Muscle of leg (tissue), 11 donors: ENCODE measurements around the gene ARHGDIB. TPM values are rescaled to one million over a fixed set of nuclear protein-coding genes. Genes with fewer than 3 reads are reported as not detected.

ENCODE experiments used
- DNase-seq: peaks from one replicate; pipeline ENCODE4 v3.0.0; 2013
- H3K27ac ChIP-seq: one replicate; pipeline ENCODE4 v1.5.1; 2013; ENCODE audit warnings: mild to moderate bottlenecking, low read length, control low read depth
- H3K27me3 ChIP-seq: one replicate; pipeline ENCODE4 v1.6.1; 2013; ENCODE audit warnings: low read length; ENCODE audit not compliant: control insufficient read depth, insufficient read depth
- H3K36me3 ChIP-seq: one replicate; pipeline ENCODE4 v1.6.1; 2013; ENCODE audit warnings: low read length; ENCODE audit not compliant: control insufficient read depth, insufficient read depth
- H3K4me1 ChIP-seq: one replicate; pipeline ENCODE4 v1.6.1; 2013; ENCODE audit warnings: low read length; ENCODE audit not compliant: control insufficient read depth, insufficient read depth
- H3K4me3 ChIP-seq: one replicate; pipeline ENCODE4 v1.5.1; 2013; ENCODE audit warnings: low read length, control low read depth
- H3K9me3 ChIP-seq: replicated peaks from 2 replicates; pipeline ENCODE4 v1.6.1; 2013; ENCODE audit warnings: low read depth, low read length; ENCODE audit not compliant: control insufficient read depth
- WGBS: methylation state at CpG from one replicate; pipeline ENCODE4 v1.1.5; 2013; ENCODE audit warnings: missing lambda C conversion rate; ENCODE audit not compliant: insufficient coverage; 5-methylcytosine and 5-hydroxymethylcytosine counted together
- polyA plus RNA-seq, 8 donors: library from polyadenylated mRNA; unstranded; fragments of 120-200 nt; gene quantifications; one replicate each; pipeline versions ENCODE4 v1.2.1 to v1.2.3, GENCODE V29; 2013; ENCODE audit warnings: inconsistent platforms in 1 of 8, low replicate concordance in 1 of 8; ENCODE audit not compliant: insufficient read length in 8 of 8, insufficient read depth in 1 of 8
- total RNA-seq: library from RNA; stranded (reverse); fragments of 120-200 nt; gene quantifications from one replicate; pipeline ENCODE4 v1.2.4, GENCODE V29; 2013

Gene ARHGDIB
- total and polyA plus RNA-seq, 9 donors = 37.8 to 47.6 (median 42.0) TPM

DNA sequence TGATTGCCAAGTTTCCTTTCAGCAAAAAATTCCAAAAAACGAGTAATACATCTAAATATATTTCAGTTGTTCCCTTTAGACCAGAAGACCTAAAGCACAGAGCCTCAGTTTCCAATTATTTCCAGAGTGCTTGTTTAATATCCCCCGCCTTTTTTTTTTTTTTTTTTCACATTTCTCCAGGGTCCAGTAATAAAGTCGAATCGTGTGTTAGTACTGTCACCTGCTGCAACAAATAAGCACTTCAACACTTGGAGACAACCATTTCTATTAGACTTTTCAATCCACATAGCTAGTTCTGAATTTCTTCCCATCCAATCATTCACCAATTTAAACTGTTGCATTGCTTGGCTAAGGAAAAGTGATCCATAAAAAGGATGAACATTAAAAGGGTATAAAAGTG is 25.0 kb upstream of the ARHGDIB start:
- H3K4me1 ChIP-seq = no peaks in the 10 kb centered on the region
- H3K27ac ChIP-seq = no peak overlapping the region
- no peak overlapping the region for H3K4me3 ChIP-seq
- no peaks in the 10 kb centered on the region for H3K27me3 ChIP-seq
- peak; percentile 38 for DNase-seq
- WGBS = 52% methylated on average over 2 of the region's 4 CpGs
- no peaks in the 10 kb centered on the region for H3K9me3 ChIP-seq
- H3K36me3 ChIP-seq = no peaks in the 10 kb centered on the region

DNA sequence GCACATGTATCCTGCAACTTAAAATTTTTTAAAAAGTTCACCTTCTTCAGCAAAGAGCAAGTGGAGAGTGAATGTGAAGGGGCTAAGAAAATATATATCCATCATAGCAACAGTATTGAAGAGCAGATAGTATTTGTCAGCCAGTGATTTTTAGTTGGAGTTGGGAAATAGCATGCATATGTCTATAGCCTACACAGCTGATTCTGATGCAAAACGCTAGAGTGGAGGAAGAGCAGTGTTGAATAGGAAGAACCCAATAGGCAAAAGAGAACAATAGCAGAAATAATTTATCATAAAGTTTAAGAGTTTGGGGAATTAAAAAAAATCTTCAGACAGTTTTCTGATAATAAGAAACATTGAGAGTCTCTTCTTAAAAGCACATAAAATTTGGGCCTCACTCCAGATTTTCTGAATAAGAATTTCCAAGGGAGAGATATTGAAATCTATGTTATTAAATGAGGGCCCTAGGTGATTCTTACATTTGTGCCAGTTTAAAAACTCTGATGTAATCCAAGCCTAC is 23.4 kb upstream of the ARHGDIB start:
- no peaks in the 10 kb centered on the region for H3K9me3 ChIP-seq
- no peaks in the 10 kb centered on the region for H3K36me3 ChIP-seq
- H3K27me3 ChIP-seq = no peaks in the 10 kb centered on the region
- no peak overlapping the region for H3K4me3 ChIP-seq
- WGBS = no CpG with 5 or more reads among the region's 1 CpG
- H3K27ac ChIP-seq = no peak overlapping the region
- no peaks in the 10 kb centered on the region for H3K4me1 ChIP-seq
- peak; percentile 77 for DNase-seq

DNA sequence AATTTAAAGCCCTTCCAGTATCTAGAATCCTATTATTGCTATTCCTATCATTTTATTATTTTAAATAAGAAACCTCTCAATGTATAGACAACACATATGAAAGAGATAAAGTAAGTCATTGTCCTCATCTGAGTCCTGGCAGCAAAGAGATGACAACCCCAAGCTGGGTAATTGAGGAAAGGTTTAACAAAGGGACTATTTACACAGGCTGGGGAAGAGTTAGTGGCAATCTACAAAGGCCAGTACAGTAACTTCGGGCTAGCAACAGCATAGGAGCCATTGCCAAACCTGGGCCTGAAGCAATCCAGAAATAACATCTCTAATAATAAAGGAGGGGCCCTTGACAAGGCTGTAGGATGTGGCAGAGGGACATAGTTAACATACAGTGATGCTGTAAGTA is 22.6 kb upstream of the ARHGDIB start:
- no CpG with 5 or more reads among the region's 1 CpG for WGBS
- no peak for DNase-seq
- Histone ChIP-seq H3K9me3 (no peaks in the 10 kb centered on the region), H3K27me3 (no peaks in the 10 kb centered on the region), H3K36me3 (no peaks in the 10 kb centered on the region), H3K27ac (no peak overlapping the region), H3K4me1 (no peaks in the 10 kb centered on the region), H3K4me3 (no peak overlapping the region)

DNA sequence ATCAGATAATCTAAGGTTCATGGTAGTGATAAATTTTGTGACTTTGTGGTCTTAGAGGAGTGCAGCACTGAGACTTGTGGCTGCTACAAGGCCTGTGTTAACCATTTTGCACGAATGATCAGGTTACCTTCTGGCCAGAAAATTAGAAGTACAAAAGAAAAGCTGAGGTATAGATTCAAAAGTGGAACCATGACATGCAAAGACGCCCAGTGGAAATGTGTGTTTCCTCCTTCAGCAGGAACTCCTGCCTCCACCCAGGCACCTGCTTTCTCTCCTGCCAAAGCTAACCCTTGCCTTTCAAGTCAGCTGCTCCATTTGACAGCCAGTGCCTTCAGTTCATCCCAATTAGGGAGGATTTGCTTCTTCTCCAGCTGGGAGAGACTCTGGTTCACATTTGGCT is 21.6 kb upstream of the ARHGDIB start:
- DNase-seq = no peak
- Histone ChIP-seq H3K9me3 (no peaks in the 10 kb centered on the region), H3K4me1 (no peaks in the 10 kb centered on the region), H3K27me3 (no peaks in the 10 kb centered on the region), H3K4me3 (no peak overlapping the region), H3K27ac (no peak overlapping the region), H3K36me3 (no peaks in the 10 kb centered on the region)
- WGBS = no CpG with 5 or more reads among the region's 2 CpGs

DNA sequence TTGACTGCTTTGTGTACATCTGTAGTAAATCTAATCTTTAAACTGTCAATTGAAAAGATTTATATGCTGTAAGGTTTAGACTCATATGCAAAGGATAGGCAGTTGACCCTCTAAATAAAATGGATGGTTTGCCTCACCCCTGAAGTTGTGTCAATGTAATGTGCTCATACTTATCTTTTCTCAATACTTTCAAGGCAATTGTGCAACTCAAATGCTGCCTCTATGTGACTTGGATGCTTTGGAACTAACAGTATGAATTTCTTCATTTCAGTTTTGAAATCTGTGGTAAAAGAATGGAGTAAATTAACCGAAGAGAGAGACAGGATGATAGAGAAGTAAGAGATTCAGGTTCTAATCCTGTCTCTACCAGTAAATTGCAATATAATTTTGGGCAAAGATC is 21.2 kb upstream of the ARHGDIB start:
- Histone ChIP-seq H3K27ac (no peak overlapping the region), H3K4me1 (no peaks in the 10 kb centered on the region), H3K36me3 (no peaks in the 10 kb centered on the region), H3K4me3 (no peak overlapping the region), H3K27me3 (no peaks in the 10 kb centered on the region), H3K9me3 (no peaks in the 10 kb centered on the region)
- no peak for DNase-seq
- no CpG with 5 or more reads among the region's 1 CpG for WGBS

DNA sequence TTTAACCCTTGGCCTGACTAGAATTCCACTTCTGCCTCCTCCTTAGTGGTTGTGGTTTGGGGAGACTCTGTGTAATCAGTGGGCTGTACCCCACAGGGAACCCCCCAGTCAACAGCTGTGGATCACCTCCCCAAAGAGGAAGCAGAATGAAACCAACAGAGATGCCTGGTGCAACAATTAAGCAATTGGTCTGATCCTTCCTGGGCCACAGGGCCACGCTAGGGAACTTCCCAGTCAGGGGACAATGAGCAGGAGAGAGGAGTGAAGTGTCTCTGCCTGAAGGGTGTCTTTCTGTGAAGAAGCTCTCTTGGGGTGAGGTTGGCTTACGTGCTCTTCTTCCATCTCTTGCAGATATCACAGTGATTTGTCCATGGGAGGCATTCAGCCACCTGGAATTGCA is 19.6 kb upstream of the ARHGDIB start:
- no peak overlapping the region for H3K4me3 ChIP-seq
- H3K36me3 ChIP-seq = no peaks in the 10 kb centered on the region
- no CpG with 5 or more reads among the region's 2 CpGs for WGBS
- H3K27ac ChIP-seq = no peak overlapping the region
- DNase-seq = no peak
- no peaks in the 10 kb centered on the region for H3K9me3 ChIP-seq
- H3K4me1 ChIP-seq = no peaks in the 10 kb centered on the region
- no peaks in the 10 kb centered on the region for H3K27me3 ChIP-seq

DNA sequence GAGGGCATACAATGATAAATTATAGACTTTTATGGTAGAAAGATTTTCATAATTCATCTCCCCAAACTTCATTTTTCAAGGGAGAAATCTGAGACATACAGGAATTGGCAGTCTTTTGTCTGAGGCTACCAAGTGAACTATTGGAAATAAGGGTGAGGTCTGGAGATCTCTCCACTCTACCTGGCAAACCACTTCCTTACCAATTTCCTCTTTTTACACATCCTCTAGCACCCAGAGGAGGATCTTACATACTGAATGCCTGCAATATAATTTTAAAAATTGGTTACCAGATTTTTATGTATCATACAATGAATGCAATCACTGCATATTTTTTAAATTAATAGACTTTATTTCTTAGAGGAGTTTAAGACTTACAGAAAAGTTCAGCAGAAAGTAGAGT is 18.1 kb upstream of the ARHGDIB start:
- H3K9me3 ChIP-seq = no peaks in the 10 kb centered on the region
- H3K36me3 ChIP-seq = no peaks in the 10 kb centered on the region
- no peaks in the 10 kb centered on the region for H3K27me3 ChIP-seq
- no peak for DNase-seq
- H3K4me1 ChIP-seq = no peaks in the 10 kb centered on the region
- H3K27ac ChIP-seq = no peak overlapping the region
- H3K4me3 ChIP-seq = no peak overlapping the region

DNA sequence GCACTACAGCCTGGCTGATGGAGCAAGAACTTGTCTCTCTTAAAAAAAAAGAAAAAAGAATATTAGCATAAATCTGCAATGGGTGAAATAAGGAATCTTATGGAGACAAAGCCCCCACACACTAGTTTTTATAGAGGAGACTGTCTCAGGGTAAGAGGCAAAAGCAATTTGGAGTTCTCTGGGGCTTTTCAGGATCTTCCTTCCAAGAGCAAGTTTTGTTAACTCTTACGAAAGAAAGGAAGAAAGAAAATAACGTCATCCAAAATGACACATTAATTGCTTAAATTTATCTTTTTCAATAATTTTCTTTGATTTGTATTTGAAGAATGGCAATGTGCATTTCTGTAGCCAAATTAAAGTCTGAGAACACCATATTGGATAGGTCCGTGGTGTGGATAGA is 15.3 kb upstream of the ARHGDIB start:
- Histone ChIP-seq H3K27ac (no peak overlapping the region), H3K27me3 (no peaks in the 10 kb centered on the region), H3K9me3 (no peaks in the 10 kb centered on the region), H3K36me3 (no peaks in the 10 kb centered on the region), H3K4me1 (no peaks in the 10 kb centered on the region), H3K4me3 (no peak overlapping the region)
- WGBS = 83% methylated on average over 1 of the region's 3 CpGs
- DNase-seq = no peak

DNA sequence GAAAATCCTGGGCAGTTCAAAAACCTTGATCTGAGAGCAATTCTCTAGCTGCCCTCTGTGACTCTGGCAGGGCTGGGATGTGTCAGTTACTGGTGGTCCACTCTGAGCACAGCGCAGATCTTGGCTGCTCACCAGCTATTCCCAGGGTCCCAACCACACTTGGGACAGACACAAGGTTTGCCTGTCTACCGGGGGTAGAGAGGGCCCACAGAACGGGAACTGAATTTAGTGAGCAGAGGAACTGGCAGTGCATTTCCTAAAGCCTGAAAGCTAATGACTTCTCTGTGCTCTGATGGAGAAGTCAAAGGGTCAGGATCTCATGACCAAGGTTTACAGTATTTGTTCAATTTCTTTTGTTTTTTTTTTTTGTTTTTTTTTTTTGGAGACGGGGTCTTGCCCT is 14.1 kb upstream of the ARHGDIB start:
- no peaks in the 10 kb centered on the region for H3K4me1 ChIP-seq
- no peaks in the 10 kb centered on the region for H3K9me3 ChIP-seq
- H3K27me3 ChIP-seq = no peaks in the 10 kb centered on the region
- no peak overlapping the region for H3K4me3 ChIP-seq
- DNase-seq = no peak
- no peaks in the 10 kb centered on the region for H3K36me3 ChIP-seq
- no peak overlapping the region for H3K27ac ChIP-seq
- WGBS = 84% methylated on average over 3 of the region's 4 CpGs

DNA sequence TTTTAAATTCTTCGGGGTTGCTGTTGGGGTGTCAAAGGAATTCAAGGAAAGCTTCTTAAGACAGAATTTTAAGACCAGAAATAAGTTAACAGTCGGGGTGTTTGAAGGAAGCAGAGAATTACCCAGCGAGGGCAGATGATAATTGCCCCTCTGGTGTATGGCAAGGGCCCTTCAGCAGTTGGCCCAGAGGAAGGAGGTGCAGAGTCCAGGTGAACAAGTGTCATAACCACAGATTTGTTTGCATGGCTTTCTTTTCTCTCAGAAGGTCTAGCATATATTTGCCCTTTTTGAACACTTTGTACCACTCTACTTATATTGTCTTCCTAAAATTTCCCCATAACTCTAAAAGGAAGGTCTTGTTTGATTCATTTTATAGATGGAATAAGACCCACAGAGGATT is 13.2 kb upstream of the ARHGDIB start:
- Histone ChIP-seq H3K4me1 (no peaks in the 10 kb centered on the region), H3K27me3 (no peaks in the 10 kb centered on the region), H3K27ac (no peak overlapping the region), H3K4me3 (no peak overlapping the region), H3K9me3 (no peaks in the 10 kb centered on the region), H3K36me3 (no peaks in the 10 kb centered on the region)
- no peak for DNase-seq
- 100% methylated on average over 1 of the region's 3 CpGs for WGBS

DNA sequence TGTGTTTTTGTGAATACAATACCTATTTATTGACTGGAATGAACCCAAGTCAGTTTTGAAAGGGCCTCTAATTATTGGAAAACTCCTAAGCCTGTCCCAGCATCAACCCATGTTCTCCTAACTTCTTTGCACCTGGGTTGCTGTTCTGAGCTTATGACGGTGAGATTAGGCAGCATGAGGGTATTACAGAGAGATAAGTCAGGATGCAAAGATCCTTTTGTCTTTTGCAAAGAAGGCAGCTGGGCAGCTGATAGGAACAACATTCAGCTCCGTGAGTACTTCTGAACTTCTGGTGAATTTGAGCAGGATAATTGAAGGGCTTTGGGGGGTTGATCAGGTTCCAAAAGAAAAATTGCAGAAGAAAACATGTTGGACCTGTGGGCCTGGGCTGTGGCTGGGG is 11.4 kb upstream of the ARHGDIB start, which contains the start of gene PDE6H:
PDE6H (plus strand) TSS at position 227 of the 400 bp plus-strand sequence. CDS start 4,971 bp downstream, outside the sequence.
- H3K4me3 ChIP-seq = no peak within 1 kb of the TSS
- no peaks in the 10 kb centered on the region for H3K9me3 ChIP-seq
- WGBS = 78% methylated on average over 2 of the region's 2 CpGs
- no peak within 1 kb of the TSS for H3K27ac ChIP-seq
- H3K27me3 ChIP-seq = no peaks in the 10 kb centered on the region
- DNase-seq = no peak
- no peaks in the 10 kb centered on the region for H3K4me1 ChIP-seq
- H3K36me3 ChIP-seq = no peaks in the 10 kb centered on the region
